HepG2 (cell line): ENCODE measurements around the gene TRAPPC4. TPM values are rescaled to one million over a fixed set of nuclear protein-coding genes. Genes with fewer than 3 reads are reported as not detected.
A peak's percentile ranks its signal among the peaks of the same experiment; 100 is the strongest.

Experiments used
- CBFB ChIP-seq: sonication (generic); formaldehyde crosslinking; IDR thresholded peaks from 2 replicates; pipeline ENCODE4 v1.4.0; 2020; ENCODE audit warnings: missing genetic modification reagents
- DR1 ChIP-seq: sonication (generic); formaldehyde crosslinking; IDR thresholded peaks from 2 replicates; pipeline ENCODE4 v1.8.0; 2021; ENCODE audit warnings: mild to moderate bottlenecking, missing genetic modification reagents, inconsistent platforms
- ELF1 ChIP-seq: sonication (generic); formaldehyde crosslinking; IDR thresholded peaks from 2 replicates; pipeline ENCODE4 v1.4.0; 2020; ENCODE audit warnings: missing genetic modification reagents
- FOXO1 ChIP-seq: sonication (generic); formaldehyde crosslinking; IDR thresholded peaks from 2 replicates; pipeline ENCODE4 v1.4.0; 2020; ENCODE audit warnings: missing genetic modification reagents
- HOXA3 ChIP-seq: sonication (generic); formaldehyde crosslinking; IDR thresholded peaks from 2 replicates; pipeline ENCODE4 v1.5.0; 2020; ENCODE audit warnings: missing genetic modification reagents
- IRX3 ChIP-seq: sonication (generic); formaldehyde crosslinking; IDR thresholded peaks from 2 replicates; pipeline ENCODE4 v1.8.1; 2023; ENCODE audit warnings: mild to moderate bottlenecking, low read depth, missing genetic modification reagents, borderline replicate concordance
- MXD1 ChIP-seq: sonication (generic); formaldehyde crosslinking; IDR thresholded peaks from 2 replicates; pipeline ENCODE4 v1.4.0; 2020; ENCODE audit warnings: mild to moderate bottlenecking, missing genetic modification reagents
- MYNN ChIP-seq: sonication (generic); formaldehyde crosslinking; IDR thresholded peaks from 2 replicates; pipeline ENCODE4 v1.4.0; 2020; ENCODE audit warnings: mild to moderate bottlenecking, low read depth, missing genetic modification reagents
- RBM22 ChIP-seq: fragments of 200-400 bp; formaldehyde crosslinking; optimal IDR thresholded peaks from 2 replicates; pipeline ENCODE3; 2017; ENCODE audit warnings: mild to moderate bottlenecking, low read length, moderate library complexity
- SIN3A ChIP-seq: IDR thresholded peaks from 2 replicates; pipeline ENCODE4 v1.6.1; 2011; ENCODE audit warnings: low read depth, mild to moderate bottlenecking, control low read depth, low read length, borderline replicate concordance
- SOX6 ChIP-seq, 2 experiments: fragments of 450-650 bp in 1 of 2; sonication (generic) in 1 of 2; formaldehyde crosslinking in 1 of 2; IDR thresholded peaks; 2 replicates each; pipeline versions ENCODE4 v1.4.0 to v1.6.1; 2017 to 2020; ENCODE audit warnings: antibody characterized with exemption in 1 of 2, mild to moderate bottlenecking in 1 of 2, missing genetic modification reagents in 1 of 2
- WIZ ChIP-seq: sonication (generic); formaldehyde crosslinking; IDR thresholded peaks from 2 replicates; pipeline ENCODE4 v1.5.1; 2020; ENCODE audit warnings: mild to moderate bottlenecking, missing genetic modification reagents
- ZBTB1 ChIP-seq: sonication (generic); formaldehyde crosslinking; IDR thresholded peaks from 2 replicates; pipeline ENCODE4 v1.4.0; 2020; ENCODE audit warnings: missing genetic modification reagents, borderline replicate concordance
- ZNF382 ChIP-seq: sonication (generic); formaldehyde crosslinking; IDR thresholded peaks from 2 replicates; pipeline ENCODE4 v1.5.0; 2020; ENCODE audit warnings: missing genetic modification reagents, mild to moderate bottlenecking, borderline replicate concordance
- ZNF430 ChIP-seq: sonication (generic); formaldehyde crosslinking; IDR thresholded peaks from 2 replicates; pipeline ENCODE4 v1.9.0; 2021; ENCODE audit warnings: mild to moderate bottlenecking, missing genetic modification reagents
- ZNF530 ChIP-seq: sonication (generic); formaldehyde crosslinking; IDR thresholded peaks from 2 replicates; pipeline ENCODE4 v1.5.0; 2020; ENCODE audit warnings: low read depth, mild to moderate bottlenecking, missing genetic modification reagents
- ZNF598 ChIP-seq: sonication (generic); formaldehyde crosslinking; IDR thresholded peaks from 2 replicates; pipeline ENCODE4 v1.5.1; 2020; ENCODE audit warnings: mild to moderate bottlenecking, missing genetic modification reagents, borderline replicate concordance
- polyA plus RNA-seq, 8 experiments: library from polyadenylated mRNA; depleted of rRNA in 3 of 8; stranded (reverse) in 7 of 8; unstranded in 1 of 8; fragments of >200 nt; fragmentation: Illumina TruSeq in 4 of 8; extraction: Trizol in 4 of 8; gene quantifications; 2 replicates each; pipeline versions ENCODE4 v1.2.1 to v1.2.3, GENCODE V29; 2011 to 2016; ENCODE audit warnings: low read depth in 4 of 8, missing spikeins in 1 of 8, mixed read lengths in 1 of 8; ENCODE audit not compliant: insufficient read depth in 1 of 8
- total RNA-seq, 5 experiments: library from RNA; depleted of rRNA; stranded (reverse); fragments of >200 nt; fragmentation: Illumina TruSeq; extraction: Trizol; gene quantifications; 2 replicates each; pipeline ENCODE4 v1.2.3, GENCODE V29; 2016; ENCODE audit warnings: low read depth in 1 of 5
- TF ChIP-seq, protein P1 (sequence below), 2 experiments: IDR thresholded peaks; 2 replicates each; pipeline ENCODE4 v1.6.1; 2011 to 2012; ENCODE audit warnings: low read length in 2 of 2, borderline replicate concordance in 1 of 2, low read depth in 1 of 2, mild to moderate bottlenecking in 1 of 2, moderate library complexity in 1 of 2
- TF ChIP-seq, protein P2 (sequence below): sonication (generic); formaldehyde crosslinking; IDR thresholded peaks from 2 replicates; pipeline ENCODE4 v1.8.1; 2023; ENCODE audit warnings: mild to moderate bottlenecking, inconsistent platforms, moderate library complexity, missing genetic modification reagents, borderline replicate concordance
- TF ChIP-seq, protein P3 (sequence below): sonication (generic); formaldehyde crosslinking; IDR thresholded peaks from 2 replicates; pipeline ENCODE4 v1.5.0; 2020; ENCODE audit warnings: mild to moderate bottlenecking, missing genetic modification reagents

TRAPPC4 gene
- total and polyA plus RNA-seq, 2 of the 13 experiments (the other 11 are each of a cell fraction or from before 2014, with no cell fraction given): 97.4 to 140 TPM

- no peak for TF ChIP-seq DR1 (CRISPR knock-in tag)
- TF ChIP-seq MXD1 (CRISPR knock-in tag): 0 out of 2 replicates have a peak, but pooled peaks have one; percentile 80
- TF ChIP-seq ZBTB1 (CRISPR knock-in tag): no peak
- TF ChIP-seq ZNF382 (CRISPR knock-in tag): no peak
- TF ChIP-seq, protein P1, sequence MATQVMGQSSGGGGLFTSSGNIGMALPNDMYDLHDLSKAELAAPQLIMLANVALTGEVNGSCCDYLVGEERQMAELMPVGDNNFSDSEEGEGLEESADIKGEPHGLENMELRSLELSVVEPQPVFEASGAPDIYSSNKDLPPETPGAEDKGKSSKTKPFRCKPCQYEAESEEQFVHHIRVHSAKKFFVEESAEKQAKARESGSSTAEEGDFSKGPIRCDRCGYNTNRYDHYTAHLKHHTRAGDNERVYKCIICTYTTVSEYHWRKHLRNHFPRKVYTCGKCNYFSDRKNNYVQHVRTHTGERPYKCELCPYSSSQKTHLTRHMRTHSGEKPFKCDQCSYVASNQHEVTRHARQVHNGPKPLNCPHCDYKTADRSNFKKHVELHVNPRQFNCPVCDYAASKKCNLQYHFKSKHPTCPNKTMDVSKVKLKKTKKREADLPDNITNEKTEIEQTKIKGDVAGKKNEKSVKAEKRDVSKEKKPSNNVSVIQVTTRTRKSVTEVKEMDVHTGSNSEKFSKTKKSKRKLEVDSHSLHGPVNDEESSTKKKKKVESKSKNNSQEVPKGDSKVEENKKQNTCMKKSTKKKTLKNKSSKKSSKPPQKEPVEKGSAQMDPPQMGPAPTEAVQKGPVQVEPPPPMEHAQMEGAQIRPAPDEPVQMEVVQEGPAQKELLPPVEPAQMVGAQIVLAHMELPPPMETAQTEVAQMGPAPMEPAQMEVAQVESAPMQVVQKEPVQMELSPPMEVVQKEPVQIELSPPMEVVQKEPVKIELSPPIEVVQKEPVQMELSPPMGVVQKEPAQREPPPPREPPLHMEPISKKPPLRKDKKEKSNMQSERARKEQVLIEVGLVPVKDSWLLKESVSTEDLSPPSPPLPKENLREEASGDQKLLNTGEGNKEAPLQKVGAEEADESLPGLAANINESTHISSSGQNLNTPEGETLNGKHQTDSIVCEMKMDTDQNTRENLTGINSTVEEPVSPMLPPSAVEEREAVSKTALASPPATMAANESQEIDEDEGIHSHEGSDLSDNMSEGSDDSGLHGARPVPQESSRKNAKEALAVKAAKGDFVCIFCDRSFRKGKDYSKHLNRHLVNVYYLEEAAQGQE (IDR thresholded peaks at IDR 0.05; ENCODE audit: borderline replicate concordance in 1 of 2, low read depth in 1 of 2, low read length in 2 of 2): 0 out of 4 replicates have a peak, but pooled peaks of 1 of the 2 experiments have one; percentile 47
- no peak for TF ChIP-seq WIZ (CRISPR knock-in tag)
- TF ChIP-seq ZNF598 (CRISPR knock-in tag): no peak
- TF ChIP-seq, protein P2, sequence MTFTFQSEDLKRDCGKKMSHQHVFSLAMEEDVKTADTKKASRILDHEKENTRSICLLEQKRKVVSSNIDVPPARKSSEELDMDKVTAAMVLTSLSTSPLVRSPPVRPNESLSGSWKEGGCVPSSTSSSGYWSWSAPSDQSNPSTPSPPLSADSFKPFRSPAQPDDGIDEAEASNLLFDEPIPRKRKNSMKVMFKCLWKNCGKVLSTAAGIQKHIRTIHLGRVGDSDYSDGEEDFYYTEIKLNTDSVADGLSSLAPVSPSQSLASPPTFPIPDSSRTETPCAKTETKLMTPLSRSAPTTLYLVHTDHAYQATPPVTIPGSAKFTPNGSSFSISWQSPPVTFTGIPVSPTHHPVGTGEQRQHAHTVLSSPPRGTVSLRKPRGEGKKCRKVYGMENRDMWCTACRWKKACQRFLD: no peak
- no peak for TF ChIP-seq IRX3 (CRISPR knock-in tag)
- TF ChIP-seq RBM22: no peak
- no peak for TF ChIP-seq ZNF530 (CRISPR knock-in tag)
- no peak for TF ChIP-seq SOX6 (IDR thresholded peaks at IDR 0.05)
- peak; percentile 39; the same call in 1 of the 2 replicates for TF ChIP-seq SOX6 (CRISPR knock-in tag; IDR thresholded peaks at IDR 0.05)
- TF ChIP-seq MYNN (CRISPR knock-in tag): 0 out of 2 replicates have a peak, but pooled peaks have one; percentile 49
- TF ChIP-seq ELF1: peak; percentile 94
- TF ChIP-seq HOXA3: peak; percentile 84
- TF ChIP-seq SIN3A: peak; percentile 91
- TF ChIP-seq, protein P3, sequence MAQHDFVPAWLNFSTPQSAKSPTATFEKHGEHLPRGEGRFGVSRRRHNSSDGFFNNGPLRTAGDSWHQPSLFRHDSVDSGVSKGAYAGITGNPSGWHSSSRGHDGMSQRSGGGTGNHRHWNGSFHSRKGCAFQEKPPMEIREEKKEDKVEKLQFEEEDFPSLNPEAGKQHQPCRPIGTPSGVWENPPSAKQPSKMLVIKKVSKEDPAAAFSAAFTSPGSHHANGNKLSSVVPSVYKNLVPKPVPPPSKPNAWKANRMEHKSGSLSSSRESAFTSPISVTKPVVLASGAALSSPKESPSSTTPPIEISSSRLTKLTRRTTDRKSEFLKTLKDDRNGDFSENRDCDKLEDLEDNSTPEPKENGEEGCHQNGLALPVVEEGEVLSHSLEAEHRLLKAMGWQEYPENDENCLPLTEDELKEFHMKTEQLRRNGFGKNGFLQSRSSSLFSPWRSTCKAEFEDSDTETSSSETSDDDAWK: no peak
- peak; percentile 48; the same call in 1 of the 2 replicates for TF ChIP-seq FOXO1 (CRISPR knock-in tag)
- TF ChIP-seq ZNF430 (CRISPR knock-in tag): no peak; the same call in 1 of the 2 replicates
- TF ChIP-seq CBFB (CRISPR knock-in tag): peak; percentile 82; the same call in 1 of the 2 replicates
These were observed 49.0 kb downstream of the TRAPPC4 start, which contains the start of gene VPS11 (continued) for GRCh38 chr11:119067371-119068222.
